NCI-H510A (cell line): Measurements from ENCODE around the gene CHRND.
"Not testable (repeated sequence)": the region's sequence is repeated elsewhere in the genome, so short reads cannot be mapped to it uniquely, and the experiment has no call there.

ENCODE experiments used
- DNase-seq: peaks from one replicate; lab custom pipeline; 2025; lab: John Stamatoyannopoulos, UW

The CHRND gene

GRCh38 chr2:232541961-232542714 lies 16.2 kb downstream of the CHRND start:
- no peak for DNase-seq

- no peak for DNase-seq
Observed at GRCh38 chr2:232542715-232543467, 16.9 kb downstream of the CHRND start.

- DNase-seq: no peak
Observed at GRCh38 chr2:232543491-232543890, 17.5 kb downstream of the CHRND start.

DNA sequence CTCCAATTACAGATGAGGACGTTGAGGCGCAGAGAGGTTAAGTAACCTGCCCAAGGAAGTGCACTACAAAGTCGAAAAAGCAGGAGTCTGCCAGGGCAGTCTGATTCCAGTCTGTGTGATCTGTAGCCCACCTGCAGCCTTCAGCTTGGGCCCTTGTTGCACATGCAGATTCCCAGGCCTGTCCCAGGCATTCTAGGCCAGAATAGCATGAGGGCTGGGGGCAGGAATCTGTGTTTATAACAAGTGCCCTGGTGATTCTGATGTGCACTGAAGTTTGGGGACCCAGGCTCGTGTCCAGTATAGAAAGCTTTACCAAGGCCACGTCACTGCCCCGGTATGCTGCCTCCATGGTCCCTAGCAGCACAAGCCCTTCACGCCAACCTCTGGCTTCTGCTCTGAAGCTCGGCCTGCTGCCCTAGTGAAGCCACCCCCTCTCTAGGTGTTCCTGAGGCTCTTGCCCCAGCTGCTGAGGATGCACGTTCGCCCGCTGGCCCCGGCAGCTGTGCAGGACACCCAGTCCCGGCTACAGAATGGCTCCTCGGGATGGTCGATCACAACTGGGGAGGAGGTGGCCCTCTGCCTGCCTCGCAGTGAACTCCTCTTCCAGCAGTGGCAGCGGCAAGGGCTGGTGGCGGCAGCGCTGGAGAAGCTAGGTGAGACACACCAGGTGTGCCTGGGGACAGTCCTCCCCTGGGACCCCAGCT lies 18.1 kb downstream of the CHRND start:
- DNase-seq: no peak

- no peak for DNase-seq
Observed at GRCh38 chr2:232544674-232545073, 18.7 kb downstream of the CHRND start.

DNA sequence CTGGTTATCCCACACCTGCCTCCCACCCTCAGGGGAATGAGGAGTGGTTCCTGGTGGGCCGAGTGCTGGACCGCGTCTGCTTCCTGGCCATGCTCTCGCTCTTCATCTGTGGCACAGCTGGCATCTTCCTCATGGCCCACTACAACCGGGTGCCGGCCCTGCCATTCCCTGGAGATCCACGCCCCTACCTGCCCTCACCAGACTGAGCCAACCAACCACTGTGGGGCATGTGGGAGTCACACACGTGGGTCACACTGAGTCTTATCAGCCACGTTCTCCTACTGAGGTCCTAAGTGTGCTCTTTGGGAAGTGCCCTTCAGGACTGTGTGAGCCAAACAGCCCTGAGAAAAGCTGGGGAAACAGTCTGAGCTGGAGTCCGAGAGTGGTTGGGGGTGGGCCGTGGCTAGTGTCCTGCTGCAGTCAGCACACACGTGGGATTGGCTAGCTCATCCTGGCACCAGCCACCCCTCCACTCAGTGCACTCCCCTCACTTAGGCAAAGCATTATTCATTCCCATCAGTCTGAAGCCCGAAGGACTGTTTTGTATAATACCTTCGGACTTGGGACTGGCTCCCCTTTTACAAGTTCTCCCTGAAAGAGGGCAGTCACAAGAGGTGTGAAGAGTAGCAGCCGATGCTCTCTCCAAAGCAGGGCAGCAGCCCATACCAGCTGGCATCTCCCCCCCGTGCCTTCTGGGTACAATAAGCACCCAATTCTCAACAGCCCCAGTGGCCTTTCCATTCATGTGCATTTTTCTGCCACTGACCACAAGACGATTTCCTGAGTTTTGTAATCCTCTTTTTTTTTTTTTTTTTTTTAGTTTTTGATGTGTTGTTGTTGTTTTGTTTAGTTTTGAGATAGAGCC lies 19.8 kb downstream of the CHRND start:
- no peak for DNase-seq

DNA sequence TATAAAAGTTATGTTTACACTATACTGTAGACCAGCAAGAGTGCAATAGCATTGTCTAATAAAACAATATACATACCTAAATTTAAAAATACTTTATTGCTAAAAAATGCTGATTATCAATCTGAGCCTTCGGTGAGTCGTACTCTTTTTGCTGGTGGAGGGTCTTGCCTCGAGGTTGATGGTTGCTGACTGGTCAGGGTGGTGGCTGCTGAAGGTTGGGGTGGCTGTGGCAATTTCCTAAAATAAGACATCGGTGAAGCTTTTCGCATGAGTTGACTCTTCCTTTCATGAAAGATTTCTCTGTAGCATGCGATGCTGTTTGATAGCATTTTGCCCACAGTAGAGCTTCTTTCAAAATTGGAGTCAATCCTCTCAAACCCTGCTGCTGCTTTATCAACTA lies 22.0 kb downstream of the CHRND start:
- DNase-seq: no peak

DNA sequence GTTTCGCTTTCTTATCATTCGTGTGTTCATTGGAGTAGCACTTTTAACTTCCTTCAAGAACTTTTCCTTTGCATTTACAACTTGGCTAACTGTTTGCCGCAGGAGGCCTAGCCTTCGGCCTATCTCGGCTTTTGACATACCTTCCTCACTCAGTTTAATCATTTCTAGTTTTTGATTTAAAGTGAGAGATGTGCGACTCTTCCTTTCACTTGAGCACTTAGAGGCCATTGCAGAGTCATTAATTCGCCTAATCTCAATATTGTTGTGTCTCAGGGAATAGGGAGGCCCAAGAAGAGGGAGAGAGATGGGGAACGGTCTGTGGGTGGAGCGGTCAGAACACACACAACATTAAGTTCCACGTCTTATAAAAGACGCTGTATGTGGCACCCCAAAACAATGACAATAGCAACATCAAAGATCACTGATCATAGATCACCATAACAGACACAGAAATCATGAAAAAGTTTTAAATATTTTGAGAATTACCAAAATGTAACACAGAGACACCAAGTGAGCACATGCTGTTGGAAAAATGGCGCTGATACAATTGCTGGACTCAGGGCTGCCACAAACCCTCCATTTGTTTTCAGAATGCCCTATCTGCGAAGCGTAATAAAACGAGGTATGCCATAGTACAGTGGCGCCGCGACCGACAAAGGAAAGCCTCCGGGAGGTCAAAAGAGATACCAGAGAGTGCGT lies 23.8 kb downstream of the CHRND start:
- no peak for DNase-seq

- peak; percentile 97 for DNase-seq
Observed at GRCh38 chr2:232550354-232551249, 24.6 kb downstream of the CHRND start, which contains the start of the genes EIF4E2 and TIGD1. EIF4E2 (plus strand) TSS chr2:232550689; CDS start chr2:232550725, 36 bp downstream. TIGD1 (minus strand) TSS chr2:232550557; CDS start chr2:232549882, 675 bp downstream.

DNA sequence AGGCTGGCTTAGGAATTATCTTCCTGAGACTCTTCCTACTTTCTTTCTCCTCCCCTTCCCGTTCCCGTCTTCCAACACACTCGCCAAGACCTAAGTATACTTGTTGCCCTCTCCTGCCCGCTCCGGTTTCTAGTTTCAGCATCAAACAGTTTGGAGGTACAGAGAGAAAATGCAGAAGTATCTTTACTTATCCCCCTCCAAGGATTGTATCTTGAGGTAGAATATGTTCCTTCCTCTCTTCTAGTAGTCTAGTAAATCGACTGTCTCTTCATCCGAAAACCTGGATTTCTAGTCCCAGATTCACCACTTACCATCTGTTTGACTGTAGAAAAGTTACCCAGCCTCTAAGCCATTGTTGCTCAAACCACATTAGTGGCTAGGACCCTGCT lies 25.3 kb downstream of the CHRND start:
- no peak for DNase-seq

DNA sequence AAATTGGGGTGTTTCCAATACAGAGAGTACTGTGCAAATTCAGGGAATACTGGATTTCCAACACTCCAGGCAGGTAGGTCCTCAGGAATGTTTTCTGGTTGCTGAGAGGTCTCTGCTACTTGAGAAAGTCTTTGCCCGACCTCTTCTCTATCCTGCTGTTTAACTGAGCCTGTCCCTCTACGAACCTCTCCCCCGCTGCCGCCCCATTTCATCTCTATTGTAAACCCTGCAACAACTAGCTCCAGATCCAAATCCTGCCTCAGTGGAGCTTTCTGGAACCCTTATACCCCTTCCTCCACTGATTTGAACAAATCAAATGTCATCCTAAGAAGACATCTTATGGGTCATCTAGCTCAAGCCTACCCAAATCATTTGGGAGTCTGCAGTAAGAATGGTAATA lies 25.8 kb downstream of the CHRND start:
- no peak for DNase-seq

DNA sequence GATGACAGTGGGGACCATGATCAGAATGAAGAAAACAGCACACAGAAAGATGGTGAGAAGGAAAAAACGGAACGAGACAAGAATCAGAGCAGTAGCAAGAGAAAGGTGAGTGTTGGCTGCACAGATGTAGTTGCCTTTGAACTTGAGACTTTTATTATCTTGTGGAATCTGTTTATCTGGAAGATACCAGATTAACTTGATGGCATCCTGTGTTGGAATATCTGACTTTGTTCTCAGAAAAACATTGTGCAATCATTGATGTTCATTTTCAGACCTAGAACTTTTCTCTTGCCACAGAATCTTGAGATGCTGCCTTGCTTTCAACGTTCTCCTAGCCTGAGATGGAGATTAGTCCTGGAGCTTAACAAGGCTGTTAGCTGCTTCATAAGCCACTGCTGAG lies 30.5 kb downstream of the CHRND start:
- no peak for DNase-seq

DNA sequence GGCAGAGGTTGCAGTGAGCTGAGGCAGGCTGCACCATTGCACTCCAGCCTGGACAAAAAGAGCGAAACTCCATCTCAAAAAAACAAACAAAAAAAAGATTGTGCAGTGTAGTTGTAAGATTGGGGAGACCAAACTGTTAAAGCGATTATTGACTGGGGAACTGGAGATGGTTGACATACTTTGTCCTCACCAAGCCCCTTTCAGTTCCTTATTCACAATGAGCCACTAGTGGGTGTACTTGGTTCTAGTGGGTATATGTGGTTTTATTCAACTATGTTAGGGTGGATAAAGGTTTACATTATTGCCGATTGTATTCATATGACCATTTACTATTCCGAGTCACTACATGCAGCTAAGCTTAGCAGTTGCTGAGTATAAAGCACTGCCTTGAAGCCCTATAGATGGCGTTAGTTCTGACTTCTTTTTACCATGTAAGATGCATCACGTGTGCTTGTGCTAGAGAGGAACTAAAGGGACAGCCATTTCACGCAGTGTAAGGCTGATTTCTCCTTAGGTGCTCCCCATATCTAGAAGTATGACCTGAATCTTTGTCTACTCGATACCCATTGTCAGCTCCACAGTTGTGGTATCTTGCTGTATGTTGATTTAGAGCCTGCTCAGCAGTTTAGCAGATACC lies 36.7 kb downstream of the CHRND start:
- no peak for DNase-seq

GRCh38 chr2:232563580-232563979 lies 37.6 kb downstream of the CHRND start:
- no peak for DNase-seq

- no peak for DNase-seq
Observed at GRCh38 chr2:232567721-232568120, 41.8 kb downstream of the CHRND start.

DNA sequence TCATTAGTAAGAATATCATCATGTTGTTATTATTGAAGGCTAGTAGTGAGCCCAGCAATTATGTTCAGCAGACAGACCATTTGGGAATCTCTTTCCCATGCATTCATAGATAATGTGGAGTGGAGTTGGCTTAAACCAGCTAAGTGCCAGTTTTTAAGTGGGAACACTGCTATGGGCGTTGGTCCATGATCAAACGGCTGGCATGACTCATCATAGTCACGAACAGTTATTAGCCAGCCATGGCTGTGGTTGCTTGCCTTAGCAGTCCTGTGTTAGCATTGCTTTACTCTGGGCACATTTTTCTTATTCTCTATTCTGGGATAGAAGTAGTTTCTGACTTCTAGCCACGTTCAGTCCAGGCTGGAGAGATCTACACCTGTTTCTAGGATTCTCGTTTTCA lies 42.2 kb downstream of the CHRND start:
- no peak for DNase-seq

DNA sequence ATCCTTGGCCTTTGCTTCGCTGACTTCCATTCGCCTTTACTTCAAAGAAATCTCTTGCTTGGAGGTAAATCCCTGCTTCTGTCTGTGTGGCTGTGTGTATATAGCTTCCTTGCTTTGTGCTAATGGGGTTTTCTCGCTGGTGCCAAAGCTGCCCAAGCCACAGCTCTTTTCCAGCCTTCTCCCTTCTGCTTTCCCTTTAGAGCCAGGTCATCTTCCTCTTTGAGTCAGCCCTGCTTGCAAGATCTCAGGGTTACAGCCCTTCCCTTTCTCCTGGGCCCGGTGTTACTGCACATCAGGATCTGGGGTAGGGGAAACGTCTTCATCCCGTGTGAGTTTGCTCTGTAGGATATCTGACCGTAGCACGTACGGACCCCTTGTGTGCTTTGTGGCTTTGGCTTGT lies 43.6 kb downstream of the CHRND start:
- no peak for DNase-seq

- DNase-seq: not testable (repeated sequence)
Observed at GRCh38 chr2:232570481-232570880, 44.5 kb downstream of the CHRND start.

DNA sequence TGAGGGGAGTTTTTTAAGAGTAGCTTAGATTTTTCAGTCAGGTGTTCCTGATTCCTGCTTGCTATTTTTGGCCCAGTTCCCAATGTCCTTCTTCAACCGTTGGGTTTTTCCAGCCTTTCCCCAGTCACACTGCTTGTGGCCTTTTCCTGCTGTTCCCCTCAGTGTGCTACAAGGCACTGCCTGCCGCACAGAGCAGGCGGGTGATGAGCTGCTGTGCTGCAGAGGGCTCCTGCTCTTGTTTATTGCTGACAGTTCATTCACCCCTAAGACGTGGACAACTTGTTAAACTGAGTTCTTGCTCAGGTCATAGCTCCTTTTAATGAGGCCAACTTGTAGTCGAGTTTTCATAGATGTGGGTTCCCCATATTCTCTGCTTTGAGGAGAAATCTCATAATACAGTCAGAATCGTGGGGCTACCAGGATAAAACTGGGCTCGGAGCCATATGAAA lies 45.1 kb downstream of the CHRND start:
- DNase-seq: no peak

- no peak for DNase-seq
Observed at GRCh38 chr2:232573042-232573441, 47.1 kb downstream of the CHRND start.
